GM12878 (cell line): ENCODE results near the gene SPINT1. TPM values are rescaled to one million over a fixed set of nuclear protein-coding genes. Genes with fewer than 3 reads are reported as not detected.

ENCODE experiments used
- ATAC-seq: fragments of 200-7000 bp; cut with Tn5 transposase; 3 replicates; pipeline ENCODE4 v1.9.1; 2020; ENCODE audit warnings: mild to moderate bottlenecking, moderate library complexity
- BruUV-seq: library from RNA; stranded (reverse); fragments of 400-500 nt; replicated peaks from 2 replicates; lab custom pipeline; 2021; lab: Mats Ljungman, UMichigan
- CTCF ChIA-PET: fragments of 300-600 bp; sonication (Branson Sonifier 250); formaldehyde crosslinking; extraction: SDS; loops from one replicate; lab custom pipeline; 2021; ENCODE audit warnings: inconsistent platforms; lab: Yijun Ruan, JAX
- POLR2A ChIA-PET: fragments of 350-600 bp; formaldehyde crosslinking; extraction: SDS; loops from one replicate; lab custom pipeline; 2021; ENCODE audit warnings: inconsistent platforms; lab: Charles Lee
- RAD21 ChIA-PET: fragments of 300-600 bp; sonication (Branson Sonifier 250); formaldehyde crosslinking; loops from one replicate; lab custom pipeline; 2023; ENCODE audit warnings: antibody characterized with exemption; ENCODE audit not compliant: unreplicated experiment; lab: Charles Lee
- SMC1A ChIA-PET: fragments of 300-600 bp; sonication (Branson Sonifier 250); formaldehyde crosslinking; loops from one replicate; lab custom pipeline; 2023; ENCODE audit not compliant: unreplicated experiment, uncharacterized antibody; lab: Charles Lee
- DNase-seq: peaks from one replicate; pipeline ENCODE4 v3.0.0-alpha.2; 2011; ENCODE audit warnings: low read depth, low spot score
- FAIRE-seq: peaks from 3 replicates; lab custom pipeline; 2011; peaks lifted over from hg19 to GRCh38; lab: Jason Lieb, UNC
- H2AFZ ChIP-seq: 2 replicates; pipeline ENCODE4 v1.6.0; 2011; ENCODE audit warnings: low read depth, low read length, control low read depth; ENCODE audit not compliant: control insufficient read depth
- H3K27ac ChIP-seq: 2 replicates; pipeline ENCODE4 v1.5.1; 2011; ENCODE audit warnings: control low read depth; ENCODE audit not compliant: control insufficient read depth, insufficient read depth
- H3K27me3 ChIP-seq, 2 experiments: replicated peaks in 1 of 2; 2 replicates each; pipeline versions ENCODE4 v1.6.0 to v1.6.1; 2011; ENCODE audit warnings: low read length in 1 of 2; ENCODE audit not compliant: control insufficient read depth in 2 of 2, insufficient read depth in 2 of 2
- H3K36me3 ChIP-seq, 2 experiments: 2 replicates each; pipeline ENCODE4 v1.5.1; 2011; ENCODE audit warnings: low read length in 1 of 2; ENCODE audit not compliant: control insufficient read depth in 2 of 2, insufficient read depth in 2 of 2
- H3K4me1 ChIP-seq: 2 replicates; pipeline ENCODE4 v1.6.1; 2011; ENCODE audit warnings: mild to moderate bottlenecking, low read length, moderate library complexity, mixed read lengths; ENCODE audit not compliant: control insufficient read depth, insufficient read depth
- H3K4me2 ChIP-seq: 2 replicates; pipeline ENCODE4 v1.6.0; 2011; ENCODE audit warnings: control low read depth; ENCODE audit not compliant: control insufficient read depth, insufficient read depth
- H3K4me3 ChIP-seq: fragments of 200-600 bp; sonication (generic); 2 replicates; pipeline ENCODE4 v1.5.1; 2016
- H3K79me2 ChIP-seq: 2 replicates; pipeline ENCODE4 v1.6.0; 2011; ENCODE audit warnings: low read length; ENCODE audit not compliant: control insufficient read depth, insufficient read depth
- H3K9ac ChIP-seq: 2 replicates; pipeline ENCODE4 v1.8.0; 2011; ENCODE audit warnings: low read length, control low read depth, mixed read lengths; ENCODE audit not compliant: control insufficient read depth, insufficient read depth
- H3K9me3 ChIP-seq: replicated peaks from 3 replicates; pipeline ENCODE4 v1.5.1; 2011; ENCODE audit warnings: mild to moderate bottlenecking, low read length; ENCODE audit not compliant: control insufficient read depth, insufficient read depth
- H4K20me1 ChIP-seq: 2 replicates; pipeline ENCODE4 v1.6.0; 2011; ENCODE audit not compliant: control insufficient read depth, insufficient read depth
- BHLHE40 ChIP-seq, 2 experiments: fragments of 450-650 bp in 1 of 2; IDR thresholded peaks; 2 replicates each; pipeline ENCODE4 v1.6.1; 2011 to 2017; ENCODE audit warnings: low read depth in 2 of 2, borderline replicate concordance in 1 of 2, improper control_type of control experiment in 1 of 2, low read length in 1 of 2, mild to moderate bottlenecking in 1 of 2
- CREB1 ChIP-seq: IDR thresholded peaks from 2 replicates; pipeline ENCODE4 v1.6.1; 2012; ENCODE audit warnings: low read depth, mild to moderate bottlenecking, inconsistent platforms
- DPF2 ChIP-seq: fragments of 450-650 bp; IDR thresholded peaks from 2 replicates; pipeline ENCODE4 v1.6.1; 2017; ENCODE audit warnings: mild to moderate bottlenecking
- GATAD2B ChIP-seq: fragments of 450-650 bp; conservative IDR thresholded peaks from 2 replicates; pipeline ENCODE4 v1.6.1; 2017; ENCODE audit warnings: low read depth, mild to moderate bottlenecking, moderate library complexity
- HCFC1 ChIP-seq: fragments of 150-350 bp; IDR thresholded peaks from 2 replicates; pipeline ENCODE4 v1.6.1; 2014; ENCODE audit warnings: low read length
- IRF5 ChIP-seq: fragments of 450-650 bp; IDR thresholded peaks from 2 replicates; pipeline ENCODE4 v1.6.1; 2017; ENCODE audit warnings: borderline replicate concordance
- NBN ChIP-seq: fragments of 450-650 bp; IDR thresholded peaks from 2 replicates; pipeline ENCODE4 v1.6.1; 2016
- PML ChIP-seq: IDR thresholded peaks from 2 replicates; pipeline ENCODE4 v1.6.1; 2012; ENCODE audit warnings: low read length, inconsistent platforms
- POLR2A ChIP-seq: IDR thresholded peaks from 2 replicates; pipeline ENCODE4 v1.6.1; 2011; ENCODE audit warnings: low read depth, mild to moderate bottlenecking, low read length
- POU2F2 ChIP-seq: IDR thresholded peaks from 3 replicates; pipeline ENCODE4 v1.6.1; 2011; ENCODE audit warnings: low read depth, mild to moderate bottlenecking, low read length, borderline replicate concordance
- RAD21 ChIP-seq: IDR thresholded peaks from 2 replicates; pipeline ENCODE4 v1.6.1; 2011; ENCODE audit warnings: mild to moderate bottlenecking, low read depth, low read length, moderate library complexity; ENCODE audit not compliant: insufficient read depth
- RB1 ChIP-seq: fragments of 450-650 bp; formaldehyde crosslinking; IDR thresholded peaks from 2 replicates; pipeline ENCODE4 v1.6.1; 2017; ENCODE audit warnings: mild to moderate bottlenecking, borderline replicate concordance
- RELA ChIP-seq: fragments of 450-650 bp; IDR thresholded peaks from 2 replicates; pipeline ENCODE4 v1.8.0; 2014; ENCODE audit warnings: borderline replicate concordance; ENCODE audit not compliant: partially characterized antibody
- SP1 ChIP-seq: IDR thresholded peaks from one replicate; pipeline ENCODE4 v1.6.1; 2011; ENCODE audit warnings: low read depth, low read length
- STAT1 ChIP-seq: fragments of 450-650 bp; conservative IDR thresholded peaks from 2 replicates; pipeline ENCODE4 v1.6.1; 2014; ENCODE audit warnings: antibody characterized with exemption, mild to moderate bottlenecking
- TCF3 ChIP-seq: IDR thresholded peaks from 2 replicates; pipeline ENCODE4 v1.6.1; 2012; ENCODE audit warnings: low read depth, mild to moderate bottlenecking, low read length, borderline replicate concordance; ENCODE audit not compliant: insufficient read depth
- YY1 ChIP-seq: IDR thresholded peaks from 2 replicates; pipeline ENCODE4 v1.6.1; 2011; ENCODE audit warnings: low read depth, mild to moderate bottlenecking, low read length
- ZBTB11 ChIP-seq: fragments of 450-650 bp; formaldehyde crosslinking; IDR thresholded peaks from 2 replicates; pipeline ENCODE4 v1.5.0; 2022; ENCODE audit warnings: mild to moderate bottlenecking, missing genetic modification characterization
- ZNF24 ChIP-seq: fragments of 450-650 bp; IDR thresholded peaks from 2 replicates; pipeline ENCODE4 v1.6.1; 2017; ENCODE audit warnings: antibody characterized with exemption, mild to moderate bottlenecking
- WGBS: methylation state at CpG from one replicate; pipeline ENCODE4 v1.1.6; 2016; ENCODE audit warnings: low lambda C conversion rate; ENCODE audit not compliant: insufficient replicate concordance, insufficient coverage; ENCODE audit errors: missing lambda C conversion rate; 5-methylcytosine and 5-hydroxymethylcytosine counted together
- in situ Hi-C: fragments of 300-500 bp; cut with MboI; formaldehyde crosslinking; loops from 9 replicates; pipeline ENCODE4 v1.14.3; 2018; ENCODE audit warnings: mixed read lengths
- intact Hi-C: fragments of 100-400 bp; cut with micrococcal nuclease; formaldehyde crosslinking; loops from one replicate; pipeline ENCODE4 v1.14.2; 2022; ENCODE audit not compliant: unreplicated experiment
- polyA plus RNA-seq, 11 experiments: library from polyadenylated mRNA; depleted of rRNA in 4 of 11; unstranded in 6 of 11; stranded (reverse) in 5 of 11; fragments of >200 nt; fragmentation: Nextera tagmentation in 4 of 11; fragmentation: Illumina TruSeq in 1 of 11; extraction: Ambion mirVana in 4 of 11; extraction: Trizol in 1 of 11; gene quantifications; 1 replicate in 1 of 11; 2 replicates in 10 of 11; pipeline versions ENCODE4 v1.2.1 to v1.2.3, GENCODE V29; 2011 to 2016; ENCODE audit warnings: inconsistent platforms in 2 of 11, missing spikeins in 2 of 11, low read depth in 1 of 11
- total RNA-seq, 4 experiments: library from RNA; depleted of rRNA in 3 of 4; stranded (reverse); fragments of >200 nt in 3 of 4; fragmentation: Illumina TruSeq in 1 of 4; extraction: Trizol in 1 of 4; gene quantifications; 2 replicates each; pipeline versions ENCODE4 v1.2.1 to v1.2.3, GENCODE V29; 2013 to 2021

The SPINT1 gene
- total and polyA plus RNA-seq, 10 of the 15 experiments (the other 5 are each of a cell fraction or from before 2014, with no cell fraction given), result 3.5 to 28.6 (median 10.2) TPM

GRCh38 chr15:40906091-40906990 lies 62.5 kb downstream of the SPINT1 start:
- peak; percentile 91 for ATAC-seq
- Histone ChIP-seq H3K4me3 (peak overlapping the region; percentile 60), H3K79me2 (no peaks in the 10 kb centered on the region; the same call in 1 of the 2 replicates), H3K4me2 (peak overlapping the region; percentile 91), H3K9me3 (no peaks in the 10 kb centered on the region), H3K27me3 (no peaks in the 10 kb centered on the region), H3K27ac (peak overlapping the region; percentile 49), H3K9ac (peak overlapping the region; percentile 24; the same call in 1 of the 2 replicates), H4K20me1 (no peaks in the 10 kb centered on the region), H2AFZ (peak overlapping the region; percentile 77), H3K36me3 (peaks cover 11 to 13% of the 10 kb centered on the region in 2 experiments), H3K4me1 (peaks cover 24% of the 10 kb centered on the region)
- ChIA-PET SMC1A (interaction anchor here (0.7 to 6.5 kb wide), 15 partner anchors 8 to 279 kb away, joined by 3 to 49 read pairs (median 4); partner anchors contain the start of gene VPS18), CTCF (interaction anchor here (0.6 to 11.9 kb wide), 31 partner anchors 10 to 426 kb away, joined by 3 to 157 read pairs (median 5); partner anchors contain the start of genes CHP1, DLL4, NUSAP1 and OIP5), POLR2A (interaction anchor here (0.6 to 1.9 kb wide), 4 partner anchors 11 to 526 kb away, joined by 3 to 10 read pairs (median 6); no protein-coding TSS in a partner anchor), RAD21 (interaction anchor here (0.8 to 7.0 kb wide), 16 partner anchors 10 to 325 kb away, joined by 3 to 82 read pairs (median 4); partner anchors contain the start of genes CHP1 and VPS18)
- intact Hi-C loops, result loop anchor here (2.0 to 5.0 kb wide), 2 partner anchors 36 to 108 kb away; no protein-coding TSS in a partner anchor
- BruUV-seq, result no TSS peak
- 9% methylated on average over 30 of the region's 36 CpGs for WGBS
- in situ Hi-C loops, result no loop called here
- DNase-seq, result no peak
- FAIRE-seq, result no peak
- TF ChIP-seq ZBTB11 (CRISPR knock-in tag) (no peak), YY1 (no peak), GATAD2B (peak; percentile 72; the same call in 1 of the 2 replicates), RB1 (no peak), NBN (0 out of 2 replicates have a peak, but pooled peaks have one; percentile 34), CREB1 (0 out of 2 replicates have a peak, but pooled peaks have one; percentile 33), TCF3 (peak; percentile 80), ZNF24 (no peak), POLR2A (peak; percentile 52; the same call in 1 of the 2 replicates), PML (no peak), HCFC1 (no peak), POU2F2 (peak; percentile 12; the same call in 1 of the 3 replicates), RAD21 (peak; percentile 66), DPF2 (peak; percentile 27; the same call in 1 of the 2 replicates), RELA (peak; percentile 19), SP1 (no peak), STAT1 (peak; percentile 77; the same call in 1 of the 2 replicates), BHLHE40 (IDR thresholded peaks at IDR 0.05; ENCODE audit: borderline replicate concordance in 1 of 2, low read depth in 2 of 2, low read length in 1 of 2) (peak; percentile 20 to 57; a peak in 1 of 4 replicates), IRF5 (no peak)
